GM12865 (cell line): Measurements from ENCODE around the gene KLC4.

ENCODE experiments used
- DNase-seq: peaks from one replicate; pipeline ENCODE4 v3.0.0; 2010; ENCODE audit warnings: low read depth
- H3K4me3 ChIP-seq: 2 replicates; pipeline ENCODE4 v1.5.1; 2011; ENCODE audit warnings: mild to moderate bottlenecking, low read depth, low read length, control low read depth
- CTCF ChIP-seq: IDR thresholded peaks from 2 replicates; pipeline ENCODE4 v1.5.1; 2011; ENCODE audit warnings: low read length, control low read depth, low read depth, inconsistent platforms; ENCODE audit not compliant: insufficient read depth; ENCODE audit errors: missing control alignments

Gene KLC4

GRCh38 chr6:43089467-43089866 is 30.0 kb downstream of the KLC4 start:
- DNase-seq = no peak
- TF ChIP-seq CTCF = no peak

DNA sequence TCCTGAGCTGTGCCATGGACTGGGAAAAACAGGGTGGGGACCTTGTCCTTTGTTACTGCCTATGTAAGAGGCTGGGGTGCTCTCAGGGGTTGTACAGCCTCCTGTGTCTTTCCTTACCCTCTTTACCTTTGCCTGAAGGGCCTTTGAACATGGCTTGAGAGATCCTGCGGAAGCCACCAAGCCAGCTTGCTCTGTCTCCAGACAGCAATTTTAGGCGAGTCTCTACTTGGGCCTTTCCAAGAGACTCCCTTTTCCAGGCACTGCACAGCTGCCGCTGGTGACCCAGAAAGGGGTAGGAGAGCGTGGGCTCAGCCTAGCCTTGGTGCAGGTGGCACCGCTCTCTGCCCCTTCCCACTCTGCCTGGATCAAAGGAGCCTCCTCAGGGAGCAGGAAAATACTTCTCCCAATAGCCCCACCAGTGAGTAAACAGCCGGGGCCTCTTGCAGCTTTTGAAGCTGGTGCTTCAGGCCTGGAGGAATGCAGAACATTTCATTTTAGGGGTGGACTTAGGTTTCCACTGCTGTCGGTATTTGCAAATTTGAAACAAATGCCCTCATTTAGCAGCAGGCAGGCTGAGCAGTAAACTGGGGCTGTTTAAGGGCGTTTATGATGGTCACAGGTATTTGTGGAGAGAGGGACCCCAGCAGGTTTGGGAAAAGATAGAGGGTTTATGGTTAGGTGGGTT is 30.6 kb downstream of the KLC4 start:
- no peak overlapping the region for H3K4me3 ChIP-seq
- TF ChIP-seq CTCF = no peak
- no peak for DNase-seq

More at GRCh38 chr6:43089467-43089866, 30.0 kb downstream of the KLC4 start:
- H3K4me3 ChIP-seq = no peak overlapping the region

DNA sequence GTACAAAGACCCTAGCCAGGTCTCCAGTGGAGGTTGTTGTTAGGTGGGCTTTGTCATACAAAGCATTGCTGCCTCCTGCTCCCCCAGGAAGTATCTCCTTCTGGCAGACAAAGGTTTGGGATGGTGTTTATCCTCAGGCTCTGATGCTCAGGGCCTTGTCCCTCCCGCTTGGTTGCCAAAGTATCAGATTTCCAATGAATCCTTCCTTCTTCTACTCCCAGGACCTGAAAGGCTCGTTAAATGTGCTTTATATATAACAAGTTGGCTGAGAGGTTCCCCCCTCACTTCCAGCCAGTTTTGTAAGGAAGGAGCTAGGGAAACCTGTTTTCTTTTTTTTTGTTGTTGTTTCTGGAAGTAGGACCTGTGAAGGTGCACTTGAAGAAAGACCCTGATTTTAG is 31.1 kb downstream of the KLC4 start:
- no peak for TF ChIP-seq CTCF
- no peak for DNase-seq
- H3K4me3 ChIP-seq = no peak overlapping the region

DNA sequence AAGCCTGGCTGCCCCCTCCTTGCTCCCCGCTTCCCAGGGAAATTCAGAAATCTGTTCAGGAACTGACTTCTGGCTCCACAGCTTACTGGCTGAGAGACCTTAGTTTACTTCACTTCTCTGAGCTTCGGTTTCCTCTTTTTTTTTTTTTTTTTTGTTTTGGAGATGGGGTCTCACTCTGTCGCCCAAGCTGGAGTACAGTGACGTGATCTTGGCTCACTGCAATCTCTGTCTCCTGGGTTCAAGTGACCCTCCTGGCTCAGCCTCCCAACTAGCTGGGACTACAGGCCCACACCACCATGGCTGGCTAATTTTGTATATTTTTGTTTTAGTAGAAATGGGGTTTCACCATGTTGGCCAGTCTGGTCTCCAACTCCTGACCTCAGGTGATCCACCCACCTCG is 31.6 kb downstream of the KLC4 start:
- no peak for TF ChIP-seq CTCF
- H3K4me3 ChIP-seq = no peak overlapping the region

DNA sequence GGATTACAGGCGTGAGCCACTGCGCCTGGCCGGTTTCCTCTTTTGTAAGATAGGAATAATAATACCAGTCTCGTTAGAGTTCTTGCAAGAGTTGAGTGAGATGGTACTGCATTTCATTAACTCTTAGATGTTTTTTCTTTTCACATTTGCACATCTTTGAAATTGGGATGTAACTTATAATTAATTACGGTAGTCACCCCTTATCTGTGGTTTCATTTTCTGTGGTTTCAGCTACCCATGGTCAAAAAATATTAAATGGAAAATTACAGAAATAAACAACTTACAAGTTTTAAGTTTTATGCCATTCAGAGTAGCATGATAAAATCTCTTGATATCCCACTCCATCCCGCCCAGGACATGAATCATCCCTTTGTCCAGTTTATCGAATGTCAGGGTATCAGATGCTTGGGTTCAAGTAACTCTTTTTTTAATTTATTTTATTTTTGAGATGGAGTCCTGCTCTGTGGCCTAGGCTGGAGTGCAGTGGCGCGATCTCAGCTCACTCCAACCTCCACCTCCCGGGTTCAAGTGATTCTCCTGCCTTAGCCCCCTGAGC is 32.1 kb downstream of the KLC4 start:
- no peak for TF ChIP-seq CTCF
- no peak for DNase-seq
- no peak overlapping the region for H3K4me3 ChIP-seq

More for the DNA sequence above, 31.6 kb downstream of the KLC4 start:
- DNase-seq = no peak

GRCh38 chr6:43092635-43093034 is 33.2 kb downstream of the KLC4 start:
- DNase-seq = no peak
- no peak for TF ChIP-seq CTCF
- no peak overlapping the region for H3K4me3 ChIP-seq

- no peak for DNase-seq
- H3K4me3 ChIP-seq = no peak overlapping the region
These were observed 34.2 kb downstream of the KLC4 start for GRCh38 chr6:43093436-43094289.

More at GRCh38 chr6:43093436-43094289, 34.2 kb downstream of the KLC4 start:
- TF ChIP-seq CTCF = no peak
